H9 (cell line): ENCODE data around the gene TMEM61. TPM values are rescaled to one million over a fixed set of nuclear protein-coding genes. Genes with fewer than 3 reads are reported as not detected.
A peak's percentile ranks its signal among the peaks of the same experiment; 100 is the strongest.

Experiments used
- DNase-seq: peaks from one replicate; pipeline ENCODE4 v3.0.0-alpha.2; 2017
- H2AFZ ChIP-seq: one replicate; pipeline ENCODE4 v1.6.1; 2013; ENCODE audit warnings: mild to moderate bottlenecking, low read length, control low read depth, moderate library complexity
- H2AK5ac ChIP-seq: 2 replicates; pipeline ENCODE4 v1.6.1; 2013; ENCODE audit warnings: low read length, control low read depth, mixed read lengths; ENCODE audit not compliant: insufficient read length
- H2BK120ac ChIP-seq: one replicate; pipeline ENCODE4 v1.6.1; 2013; ENCODE audit warnings: low read depth, mild to moderate bottlenecking, low read length, control low read depth, inconsistent platforms; ENCODE audit not compliant: poor library complexity, severe bottlenecking
- H2BK12ac ChIP-seq: 2 replicates; pipeline ENCODE4 v1.6.1; 2013; ENCODE audit warnings: low read length, control low read depth, mixed read lengths, low read depth; ENCODE audit not compliant: insufficient read length
- H2BK15ac ChIP-seq: 2 replicates; pipeline ENCODE4 v1.6.1; 2013; ENCODE audit warnings: low read depth, low read length, control low read depth
- H2BK20ac ChIP-seq: one replicate; pipeline ENCODE4 v1.6.1; 2013; ENCODE audit warnings: low read depth, mild to moderate bottlenecking, low read length, control low read depth, inconsistent platforms; ENCODE audit not compliant: poor library complexity, severe bottlenecking
- H2BK5ac ChIP-seq: 2 replicates; pipeline ENCODE4 v1.6.1; 2013; ENCODE audit warnings: low read length, control low read depth, mixed read lengths; ENCODE audit not compliant: insufficient read length
- H3K14ac ChIP-seq: 2 replicates; pipeline ENCODE4 v1.6.1; 2013; ENCODE audit warnings: low read length, control low read depth; ENCODE audit not compliant: insufficient read depth
- H3K18ac ChIP-seq: 2 replicates; pipeline ENCODE4 v1.6.1; 2013; ENCODE audit warnings: low read depth, mild to moderate bottlenecking, mixed read lengths, low read length, control low read depth; ENCODE audit not compliant: insufficient read length
- H3K23ac ChIP-seq: 2 replicates; pipeline ENCODE4 v1.6.1; 2013; ENCODE audit warnings: low read length, control low read depth, mixed read lengths, low read depth; ENCODE audit not compliant: insufficient read length
- H3K23me2 ChIP-seq: 2 replicates; pipeline ENCODE4 v1.6.1; 2013; ENCODE audit warnings: low read depth, mild to moderate bottlenecking, mixed read lengths, low read length, control low read depth; ENCODE audit not compliant: insufficient read length, poor library complexity, severe bottlenecking
- H3K27ac ChIP-seq: 2 replicates; pipeline ENCODE4 v1.5.1; 2013; ENCODE audit warnings: low read length, control low read depth, mixed read lengths, low read depth; ENCODE audit not compliant: insufficient read length
- H3K27me3 ChIP-seq: 2 replicates; pipeline ENCODE4 v1.6.1; 2013; ENCODE audit warnings: low read length, control low read depth, inconsistent platforms; ENCODE audit not compliant: insufficient read depth
- H3K4ac ChIP-seq: 2 replicates; pipeline ENCODE4 v1.6.1; 2013; ENCODE audit warnings: low read depth, mild to moderate bottlenecking, control low read depth, inconsistent platforms, low read length, moderate library complexity
- H3K4me1 ChIP-seq: 2 replicates; pipeline ENCODE4 v1.6.1; 2013; ENCODE audit warnings: low read length, control low read depth, inconsistent platforms; ENCODE audit not compliant: insufficient read depth
- H3K4me2 ChIP-seq: 2 replicates; pipeline ENCODE4 v1.6.1; 2013; ENCODE audit warnings: low read length, control low read depth, mixed read lengths; ENCODE audit not compliant: insufficient read length, insufficient read depth
- H3K56ac ChIP-seq: 2 replicates; pipeline ENCODE4 v1.6.1; 2013; ENCODE audit warnings: low read depth, mild to moderate bottlenecking, mixed read lengths, low read length, control low read depth; ENCODE audit not compliant: insufficient read length
- H3K79me1 ChIP-seq: 2 replicates; pipeline ENCODE4 v1.6.1; 2013; ENCODE audit warnings: low read depth, mild to moderate bottlenecking, moderate library complexity, low read length, control low read depth, inconsistent platforms; ENCODE audit not compliant: insufficient read depth, poor library complexity, severe bottlenecking
- H3K79me2 ChIP-seq: 2 replicates; pipeline ENCODE4 v1.6.1; 2013; ENCODE audit warnings: low read length, control low read depth, inconsistent platforms; ENCODE audit not compliant: insufficient read depth
- H3K9ac ChIP-seq: 2 replicates; pipeline ENCODE4 v1.6.1; 2013; ENCODE audit warnings: low read length, control low read depth, mixed read lengths; ENCODE audit not compliant: insufficient read length; ENCODE audit errors: extremely low read depth
- H3K9me3 ChIP-seq: one replicate; pipeline ENCODE4 v1.6.1; 2013; ENCODE audit warnings: low read depth, low read length, inconsistent platforms; ENCODE audit not compliant: control insufficient read depth
- H3T11ph ChIP-seq: one replicate; pipeline ENCODE4 v1.6.1; 2013; ENCODE audit warnings: mild to moderate bottlenecking, low read length, control low read depth, inconsistent platforms
- H4K20me1 ChIP-seq: one replicate; pipeline ENCODE4 v1.6.1; 2013; ENCODE audit not compliant: control insufficient read depth, insufficient read length, insufficient read depth
- H4K5ac ChIP-seq: 2 replicates; pipeline ENCODE4 v1.6.1; 2013; ENCODE audit warnings: low read depth, mild to moderate bottlenecking, mixed read lengths, low read length, control low read depth; ENCODE audit not compliant: insufficient read length
- H4K8ac ChIP-seq: replicated peaks from 2 replicates; pipeline ENCODE4 v1.6.1; 2013; ENCODE audit warnings: low read length, control low read depth, mixed read lengths, low read depth; ENCODE audit not compliant: insufficient read length
- H4K91ac ChIP-seq: 2 replicates; pipeline ENCODE4 v1.6.1; 2013; ENCODE audit warnings: low read depth, mild to moderate bottlenecking, moderate library complexity, mixed read lengths, low read length, control low read depth; ENCODE audit not compliant: insufficient read length
- H3K27ac Mint-ChIP-seq, 3 experiments: 2 replicates in 2 of 3; 3 replicates in 1 of 3; pipeline ENCODE4 v1.8.0; 2020 to 2021; ENCODE audit warnings: mixed read lengths in 3 of 3, mild to moderate bottlenecking in 1 of 3, moderate library complexity in 1 of 3
- H3K27me3 Mint-ChIP-seq: 2 replicates; pipeline ENCODE4 v1.8.0; 2021; ENCODE audit warnings: low read depth, mild to moderate bottlenecking, moderate library complexity, mixed read lengths
- H3K36me3 Mint-ChIP-seq, 3 experiments: 2 replicates in 2 of 3; 3 replicates in 1 of 3; pipeline ENCODE4 v1.8.0; 2020 to 2021; ENCODE audit warnings: low read depth in 3 of 3, mixed read lengths in 3 of 3; ENCODE audit not compliant: insufficient read depth in 1 of 3
- H3K4me1 Mint-ChIP-seq, 2 experiments: 2 replicates each; pipeline ENCODE4 v1.8.0; 2020; ENCODE audit warnings: mixed read lengths in 2 of 2
- H3K4me3 Mint-ChIP-seq, 2 experiments: 2 replicates in 1 of 2; 3 replicates in 1 of 2; pipeline ENCODE4 v1.8.0; 2020 to 2021; ENCODE audit warnings: mild to moderate bottlenecking in 2 of 2, mixed read lengths in 2 of 2, moderate library complexity in 1 of 2
- H3K9me3 Mint-ChIP-seq, 2 experiments: 2 replicates in 1 of 2; 3 replicates in 1 of 2; pipeline ENCODE4 v1.8.0; 2020; ENCODE audit warnings: mild to moderate bottlenecking in 2 of 2, mixed read lengths in 2 of 2, moderate library complexity in 1 of 2
- WGBS: extraction: QIAGEN DNeasy Blood & Tissue Kit; methylation state at CpG from one replicate; pipeline ENCODE4 v1.1.7; 2013; ENCODE audit warnings: missing lambda C conversion rate, low lambda C conversion rate, mixed read lengths; ENCODE audit not compliant: insufficient read length; ENCODE audit errors: extremely low coverage; 5-methylcytosine and 5-hydroxymethylcytosine counted together
- total RNA-seq: library from RNA; stranded (reverse); gene quantifications from 2 replicates; pipeline ENCODE4 v1.2.1, GENCODE V29; 2021
- TF ChIP-seq, protein P1 (sequence below): fragments of 200-600 bp; sonication (generic); conservative IDR thresholded peaks from 3 replicates; pipeline ENCODE4 v1.8.0; 2021; ENCODE audit warnings: antibody characterized with exemption, mild to moderate bottlenecking

Gene TMEM61
- total RNA-seq, 1 experiment from 2014 or later = 0.61 TPM

GRCh38 chr1:54995835-54996234 lies 15.4 kb downstream of the TMEM61 start:
- H2AFZ ChIP-seq = no peak overlapping the region

More at GRCh38 chr1:54995835-54996234, 15.4 kb downstream of the TMEM61 start:
- Histone ChIP-seq H3K23me2 (peaks cover 7% of the 10 kb centered on the region), H3K56ac (no peak overlapping the region), H2BK5ac (no peak overlapping the region), H3K4ac (no peak overlapping the region), H3K27ac (no peak overlapping the region), H3K79me2 (no peaks in the 10 kb centered on the region), H2BK120ac (no peak overlapping the region), H3K9ac (no peak overlapping the region), H4K91ac (no peak overlapping the region), H4K20me1 (no peaks in the 10 kb centered on the region), H3K79me1 (no peaks in the 10 kb centered on the region), H3K23ac (no peak overlapping the region), H2BK12ac (no peak overlapping the region), H3K4me2 (no peak overlapping the region), H3K4me1 (peaks cover 14% of the 10 kb centered on the region; the same call in 1 of the 2 replicates), H3K27me3 (peaks cover 15% of the 10 kb centered on the region; the same call in 1 of the 2 replicates), H2AK5ac (no peak overlapping the region), H2BK15ac (no peak overlapping the region), H3K18ac (no peak overlapping the region), H4K5ac (no peak overlapping the region), H3K9me3 (no peaks in the 10 kb centered on the region), H3K14ac (no peak overlapping the region), H3T11ph (no peak overlapping the region), H4K8ac (no peak overlapping the region), H2BK20ac (no peak overlapping the region)
- Mint-ChIP-seq H3K36me3 (no peaks in the 10 kb centered on the region), H3K4me3 (peak overlapping the region in 1 of 2 experiments; percentile 79; a peak in 2 of 5 replicates), H3K9me3 (no peaks in the 10 kb centered on the region; a peak in 1 of 5 replicates), H3K27ac (no peak overlapping the region; a peak in 1 of 7 replicates), H3K4me1 (peaks cover 41 to 47% of the 10 kb centered on the region in 2 experiments), H3K27me3 (peaks cover 54% of the 10 kb centered on the region)
- WGBS = no CpG with 5 or more reads among the region's 9 CpGs
- no peak for DNase-seq
- TF ChIP-seq, protein P1, sequence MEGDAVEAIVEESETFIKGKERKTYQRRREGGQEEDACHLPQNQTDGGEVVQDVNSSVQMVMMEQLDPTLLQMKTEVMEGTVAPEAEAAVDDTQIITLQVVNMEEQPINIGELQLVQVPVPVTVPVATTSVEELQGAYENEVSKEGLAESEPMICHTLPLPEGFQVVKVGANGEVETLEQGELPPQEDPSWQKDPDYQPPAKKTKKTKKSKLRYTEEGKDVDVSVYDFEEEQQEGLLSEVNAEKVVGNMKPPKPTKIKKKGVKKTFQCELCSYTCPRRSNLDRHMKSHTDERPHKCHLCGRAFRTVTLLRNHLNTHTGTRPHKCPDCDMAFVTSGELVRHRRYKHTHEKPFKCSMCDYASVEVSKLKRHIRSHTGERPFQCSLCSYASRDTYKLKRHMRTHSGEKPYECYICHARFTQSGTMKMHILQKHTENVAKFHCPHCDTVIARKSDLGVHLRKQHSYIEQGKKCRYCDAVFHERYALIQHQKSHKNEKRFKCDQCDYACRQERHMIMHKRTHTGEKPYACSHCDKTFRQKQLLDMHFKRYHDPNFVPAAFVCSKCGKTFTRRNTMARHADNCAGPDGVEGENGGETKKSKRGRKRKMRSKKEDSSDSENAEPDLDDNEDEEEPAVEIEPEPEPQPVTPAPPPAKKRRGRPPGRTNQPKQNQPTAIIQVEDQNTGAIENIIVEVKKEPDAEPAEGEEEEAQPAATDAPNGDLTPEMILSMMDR = no peak
